ENCODE results near the gene TNXB.
A peak's percentile ranks its signal among the peaks of the same experiment; 100 is the strongest.

TNXB gene

GRCh38 chr6:32112431-32112980, 3.4 kb upstream of the TNXB start:
- no peak overlapping the region for H3K9ac ChIP-seq (ENCODE audit: low read depth, low read length, poor library complexity)

GRCh38 chr6:32111424-32112066, 2.4 kb upstream of the TNXB start:
- DNase-seq (ENCODE audit: low spot score), result no peak
- Histone ChIP-seq H2BK15ac (ENCODE audit: low read length) (no peak overlapping the region), H3K36me3 (replicated peaks in 1 of 2; ENCODE audit: control insufficient read depth in 2 of 2, insufficient read depth in 2 of 2, low read length in 2 of 2) (peaks cover 20 to 21% of the 10 kb centered on the region in 2 donors), H3K14ac (ENCODE audit: low read length) (no peak overlapping the region), H2AFZ (ENCODE audit: low read length) (no peak overlapping the region), H3K4me1 (ENCODE audit: control insufficient read depth in 2 of 2, insufficient read depth in 1 of 2, low read depth in 1 of 2, low read length in 2 of 2) (peaks cover 15 to 22% of the 10 kb centered on the region in 2 donors), H4K8ac (ENCODE audit: low read depth, low read length) (no peak overlapping the region), H2AK5ac (ENCODE audit: low read depth, low read length) (no peak overlapping the region), H3K9me3 (replicated peaks in 1 of 2; ENCODE audit: control insufficient read depth in 2 of 2, insufficient read depth in 1 of 2, low read depth in 1 of 2, low read length in 2 of 2) (peaks cover 0 to 2% of the 10 kb centered on the region in 2 donors), H3K9ac (ENCODE audit: low read depth, low read length, poor library complexity) (no peak overlapping the region), H3K27me3 (ENCODE audit: control insufficient read depth in 3 of 3, insufficient read depth in 3 of 3, low read depth in 1 of 3, low read length in 3 of 3) (peaks cover 0 to 16% (median 7%) of the 10 kb centered on the region in 3 experiments), H2BK12ac (ENCODE audit: low read length) (no peak overlapping the region), H3K79me1 (ENCODE audit: low read depth, low read length) (no peaks in the 10 kb centered on the region), H4K91ac (ENCODE audit: low read depth, low read length, poor library complexity) (no peak overlapping the region), H3K4me2 (ENCODE audit: insufficient read depth, low read length, poor library complexity, severe bottlenecking) (no peak overlapping the region), H3K4me3 (ENCODE audit: low read length in 2 of 2) (no peak overlapping the region), H3K4ac (ENCODE audit: low read length) (no peak overlapping the region), H3K23ac (ENCODE audit: low read depth, low read length, poor library complexity) (no peak overlapping the region), H3K18ac (ENCODE audit: low read length) (no peak overlapping the region), H3K27ac (replicated peaks; ENCODE audit: low read length) (no peak overlapping the region), H2BK5ac (ENCODE audit: low read length) (no peak overlapping the region), H2BK120ac (ENCODE audit: low read depth, low read length) (no peak overlapping the region)
- no CpG with 5 or more reads among the region's 7 CpGs for WGBS, 2 donors (ENCODE audit: extremely low coverage in 2 of 2, insufficient read length in 2 of 2, insufficient replicate concordance in 1 of 2)

More at GRCh38 chr6:32112431-32112980, 3.4 kb upstream of the TNXB start:
- Histone ChIP-seq H2BK15ac (ENCODE audit: low read length) (no peak overlapping the region), H3K14ac (ENCODE audit: low read length) (no peak overlapping the region), H3K4me1 (ENCODE audit: control insufficient read depth in 2 of 2, insufficient read depth in 1 of 2, low read depth in 1 of 2, low read length in 2 of 2) (peaks cover 15 to 22% of the 10 kb centered on the region in 2 donors), H3K9me3 (replicated peaks in 1 of 2; ENCODE audit: control insufficient read depth in 2 of 2, insufficient read depth in 1 of 2, low read depth in 1 of 2, low read length in 2 of 2) (peaks cover 0 to 2% of the 10 kb centered on the region in 2 donors), H3K27me3 (ENCODE audit: control insufficient read depth in 3 of 3, insufficient read depth in 3 of 3, low read depth in 1 of 3, low read length in 3 of 3) (peaks cover 0 to 13% (median 0%) of the 10 kb centered on the region in 3 experiments), H2AFZ (ENCODE audit: low read length) (no peak overlapping the region), H3K23ac (ENCODE audit: low read depth, low read length, poor library complexity) (no peak overlapping the region), H2BK5ac (ENCODE audit: low read length) (no peak overlapping the region), H3K79me1 (ENCODE audit: low read depth, low read length) (no peaks in the 10 kb centered on the region), H3K27ac (replicated peaks; ENCODE audit: low read length) (no peak overlapping the region), H3K4me3 (ENCODE audit: low read length in 2 of 2) (no peak overlapping the region), H4K91ac (ENCODE audit: low read depth, low read length, poor library complexity) (no peak overlapping the region), H2BK120ac (ENCODE audit: low read depth, low read length) (no peak overlapping the region), H4K8ac (ENCODE audit: low read depth, low read length) (no peak overlapping the region), H3K36me3 (replicated peaks in 1 of 2; ENCODE audit: control insufficient read depth in 2 of 2, insufficient read depth in 2 of 2, low read length in 2 of 2) (peaks cover 27 to 30% of the 10 kb centered on the region in 2 donors), H3K4me2 (ENCODE audit: insufficient read depth, low read length, poor library complexity, severe bottlenecking) (no peak overlapping the region), H2BK12ac (ENCODE audit: low read length) (no peak overlapping the region), H2AK5ac (ENCODE audit: low read depth, low read length) (no peak overlapping the region), H3K18ac (ENCODE audit: low read length) (no peak overlapping the region), H3K4ac (ENCODE audit: low read length) (no peak overlapping the region)
- no CpG with 5 or more reads among the region's 9 CpGs for WGBS, 2 donors (ENCODE audit: extremely low coverage in 2 of 2, insufficient read length in 2 of 2, insufficient replicate concordance in 1 of 2)
- DNase-seq (ENCODE audit: low spot score), result no peak

- Histone ChIP-seq H2BK120ac (ENCODE audit: low read depth, low read length) (no peak overlapping the region), H2AK5ac (ENCODE audit: low read depth, low read length) (no peak overlapping the region), H4K91ac (ENCODE audit: low read depth, low read length, poor library complexity) (no peak overlapping the region), H3K18ac (ENCODE audit: low read length) (no peak overlapping the region), H3K14ac (ENCODE audit: low read length) (no peak overlapping the region), H2BK12ac (ENCODE audit: low read length) (no peak overlapping the region), H4K8ac (ENCODE audit: low read depth, low read length) (no peak overlapping the region), H3K9ac (ENCODE audit: low read depth, low read length, poor library complexity) (no peak overlapping the region), H2BK15ac (ENCODE audit: low read length) (no peak overlapping the region), H3K23ac (ENCODE audit: low read depth, low read length, poor library complexity) (no peak overlapping the region), H3K27ac (replicated peaks; ENCODE audit: low read length) (no peak overlapping the region), H3K9me3 (replicated peaks in 1 of 2; ENCODE audit: control insufficient read depth in 2 of 2, insufficient read depth in 1 of 2, low read depth in 1 of 2, low read length in 2 of 2) (peaks cover 0 to 2% of the 10 kb centered on the region in 2 donors), H2AFZ (ENCODE audit: low read length) (no peak overlapping the region), H3K4me1 (ENCODE audit: control insufficient read depth in 2 of 2, insufficient read depth in 1 of 2, low read depth in 1 of 2, low read length in 2 of 2) (peaks cover 15 to 22% of the 10 kb centered on the region in 2 donors), H2BK5ac (ENCODE audit: low read length) (no peak overlapping the region), H3K4me3 (ENCODE audit: low read length in 2 of 2) (no peak overlapping the region), H3K36me3 (replicated peaks in 1 of 2; ENCODE audit: control insufficient read depth in 2 of 2, insufficient read depth in 2 of 2, low read length in 2 of 2) (peaks cover 11% of the 10 kb centered on the region in 2 donors), H3K27me3 (ENCODE audit: control insufficient read depth in 3 of 3, insufficient read depth in 3 of 3, low read depth in 1 of 3, low read length in 3 of 3) (peaks cover 0 to 16% (median 11%) of the 10 kb centered on the region in 3 experiments), H3K79me1 (ENCODE audit: low read depth, low read length) (no peaks in the 10 kb centered on the region), H3K4ac (ENCODE audit: low read length) (no peak overlapping the region), H3K4me2 (ENCODE audit: insufficient read depth, low read length, poor library complexity, severe bottlenecking) (no peak overlapping the region)
- no peak for DNase-seq (ENCODE audit: low spot score)
- WGBS, 2 donors (ENCODE audit: extremely low coverage in 2 of 2, insufficient read length in 2 of 2, insufficient replicate concordance in 1 of 2), result no CpG with 5 or more reads among the region's 7 CpGs
Measured at GRCh38 chr6:32110632-32111031, 1.5 kb upstream of the TNXB start.

- no peak overlapping the region for H3K4me2 ChIP-seq (ENCODE audit: insufficient read depth, low read length, poor library complexity, severe bottlenecking)
- no peak overlapping the region for H4K91ac ChIP-seq (ENCODE audit: low read depth, low read length, poor library complexity)
- H3K9ac ChIP-seq (ENCODE audit: low read depth, low read length, poor library complexity), result peak overlapping the region; percentile 8
- H3K18ac ChIP-seq (ENCODE audit: low read length), result no peak overlapping the region
- H3K79me1 ChIP-seq (ENCODE audit: low read depth, low read length), result no peaks in the 10 kb centered on the region
- peaks cover 0 to 2% of the 10 kb centered on the region in 2 donors for H3K9me3 ChIP-seq (replicated peaks in 1 of 2; ENCODE audit: control insufficient read depth in 2 of 2, insufficient read depth in 1 of 2, low read depth in 1 of 2, low read length in 2 of 2)
- H3K4me1 ChIP-seq (ENCODE audit: control insufficient read depth in 2 of 2, insufficient read depth in 1 of 2, low read depth in 1 of 2, low read length in 2 of 2), result peaks cover 15 to 22% of the 10 kb centered on the region in 2 donors
- H3K4me3 ChIP-seq (ENCODE audit: low read length in 2 of 2), result no peak overlapping the region
- H3K23ac ChIP-seq (ENCODE audit: low read depth, low read length, poor library complexity), result peak overlapping the region; percentile 17
- H2BK5ac ChIP-seq (ENCODE audit: low read length), result no peak overlapping the region
- H2BK12ac ChIP-seq (ENCODE audit: low read length), result no peak overlapping the region
- H2AK5ac ChIP-seq (ENCODE audit: low read depth, low read length), result no peak overlapping the region
- no peak overlapping the region for H4K8ac ChIP-seq (ENCODE audit: low read depth, low read length)
- peaks cover 0 to 16% (median 11%) of the 10 kb centered on the region in 3 experiments for H3K27me3 ChIP-seq (ENCODE audit: control insufficient read depth in 3 of 3, insufficient read depth in 3 of 3, low read depth in 1 of 3, low read length in 3 of 3)
- no peak overlapping the region for H3K27ac ChIP-seq (replicated peaks; ENCODE audit: low read length)
- no peak for DNase-seq (ENCODE audit: low spot score)
- H2BK120ac ChIP-seq (ENCODE audit: low read depth, low read length), result no peak overlapping the region
- H3K4ac ChIP-seq (ENCODE audit: low read length), result no peak overlapping the region
- H2AFZ ChIP-seq (ENCODE audit: low read length), result no peak overlapping the region
- H3K36me3 ChIP-seq (replicated peaks in 1 of 2; ENCODE audit: control insufficient read depth in 2 of 2, insufficient read depth in 2 of 2, low read length in 2 of 2), result peaks cover 4 to 9% of the 10 kb centered on the region in 2 donors
- H2BK15ac ChIP-seq (ENCODE audit: low read length), result no peak overlapping the region
- peak overlapping the region; percentile 47 for H3K14ac ChIP-seq (ENCODE audit: low read length)
- no CpG with 5 or more reads among the region's 6 CpGs for WGBS, 2 donors (ENCODE audit: extremely low coverage in 2 of 2, insufficient read length in 2 of 2, insufficient replicate concordance in 1 of 2)
Measured at GRCh38 chr6:32109765-32110160, 625 bp upstream of the TNXB start.

Data from neuronal stem cell (in vitro differentiated cells).